HG03039 (cell line): ENCODE results near the gene MRPL4.
A peak's percentile ranks its signal among the peaks of the same experiment; 100 is the strongest.

ENCODE experiments used
- ATAC-seq: cut with Tn5 transposase; IDR thresholded peaks from one replicate; pipeline ENCODE4 v1.9.1; 2021; ENCODE audit warnings: mild to moderate bottlenecking, moderate library complexity; ENCODE audit not compliant: unreplicated experiment

The MRPL4 gene

GRCh38 chr19:10251792-10252694, at the start of gene MRPL4:
TSS of gene MRPL4 (plus strand) at chr19:10252214. CDS start at chr19:10252254, 40 bp downstream.
- peak; percentile 83 for ATAC-seq

GRCh38 chr19:10203686-10204085, 48.3 kb upstream of the MRPL4 start:
- no peak for ATAC-seq

GRCh38 chr19:10205636-10206035, 46.4 kb upstream of the MRPL4 start:
- no peak for ATAC-seq

- no peak for ATAC-seq
Measured at GRCh38 chr19:10206226-10206885, 45.7 kb upstream of the MRPL4 start.

GRCh38 chr19:10207026-10207425, 45.0 kb upstream of the MRPL4 start:
- ATAC-seq, result no peak

GRCh38 chr19:10209315-10209714, 42.7 kb upstream of the MRPL4 start:
- no peak for ATAC-seq

GRCh38 chr19:10211061-10211460, 41.0 kb upstream of the MRPL4 start:
- no peak for ATAC-seq

GRCh38 chr19:10211691-10212090, 40.3 kb upstream of the MRPL4 start:
- no peak for ATAC-seq

GRCh38 chr19:10214784-10215183, 37.2 kb upstream of the MRPL4 start:
- no peak for ATAC-seq

- no peak for ATAC-seq
Measured at GRCh38 chr19:10217085-10217484, 34.9 kb upstream of the MRPL4 start.

- no peak for ATAC-seq
Measured at GRCh38 chr19:10219678-10220077, 32.3 kb upstream of the MRPL4 start.

- no peak for ATAC-seq
Measured at GRCh38 chr19:10220695-10221094, 31.3 kb upstream of the MRPL4 start.

GRCh38 chr19:10222201-10222890, 29.7 kb upstream of the MRPL4 start:
- ATAC-seq, result no peak

- ATAC-seq, result no peak
Measured at GRCh38 chr19:10223488-10224213, 28.4 kb upstream of the MRPL4 start.

GRCh38 chr19:10224337-10224736, 27.7 kb upstream of the MRPL4 start:
- ATAC-seq, result no peak

- ATAC-seq, result no peak
Measured at GRCh38 chr19:10226021-10226375, 26.0 kb upstream of the MRPL4 start.

GRCh38 chr19:10226376-10227025, 25.5 kb upstream of the MRPL4 start:
- no peak for ATAC-seq

GRCh38 chr19:10227026-10227971, 24.7 kb upstream of the MRPL4 start:
- no peak for ATAC-seq

GRCh38 chr19:10228393-10228792, 23.6 kb upstream of the MRPL4 start:
- ATAC-seq, result no peak
